OCI-LY1 (cell line): ENCODE results near the gene ATCAY.

Experiments used
- H2AFZ ChIP-seq: fragments of 200-600 bp; sonication (generic), shearing (Covaris generic); 2 replicates; pipeline ENCODE4 v1.6.0; 2014; ENCODE audit warnings: antibody characterized with exemption, mild to moderate bottlenecking, low read length
- H3F3A ChIP-seq: fragments of 200-600 bp; sonication (generic), shearing (Covaris generic); 2 replicates; pipeline ENCODE4 v1.6.0; 2014; ENCODE audit warnings: mild to moderate bottlenecking, antibody characterized with exemption, low read length, moderate library complexity; ENCODE audit not compliant: insufficient read depth
- H3K27ac ChIP-seq: fragments of 200-600 bp; sonication (generic); 2 replicates; pipeline ENCODE4 v1.5.1; 2014; ENCODE audit warnings: low read length, mixed run types, mild to moderate bottlenecking, low read depth; ENCODE audit not compliant: poor library complexity, severe bottlenecking
- H3K27me3 ChIP-seq: fragments of 200-600 bp; sonication (generic); 2 replicates; pipeline ENCODE4 v1.6.0; 2014; ENCODE audit warnings: antibody characterized with exemption, mild to moderate bottlenecking, low read length, moderate library complexity; ENCODE audit not compliant: insufficient read depth
- H3K36me3 ChIP-seq: fragments of 200-600 bp; sonication (generic); 2 replicates; pipeline ENCODE4 v1.6.1; 2014; ENCODE audit warnings: mild to moderate bottlenecking, antibody characterized with exemption, low read length, moderate library complexity, mixed read lengths; ENCODE audit not compliant: insufficient read depth
- H3K4me1 ChIP-seq: fragments of 200-600 bp; sonication (generic); 2 replicates; pipeline ENCODE4 v1.5.1; 2014; ENCODE audit warnings: mild to moderate bottlenecking, low read length, moderate library complexity; ENCODE audit not compliant: insufficient read depth, severe bottlenecking
- H3K4me2 ChIP-seq: fragments of 200-600 bp; sonication (generic), shearing (Covaris generic); 2 replicates; pipeline ENCODE4 v1.6.1; 2014; ENCODE audit warnings: low read length
- H3K4me3 ChIP-seq: fragments of 200-600 bp; sonication (generic); 2 replicates; pipeline ENCODE4 v1.5.1; 2014; ENCODE audit warnings: low read length, low read depth, mild to moderate bottlenecking, mixed read lengths; ENCODE audit not compliant: poor library complexity, severe bottlenecking
- H3K79me2 ChIP-seq: fragments of 200-600 bp; shearing (Covaris generic); 2 replicates; pipeline ENCODE4 v1.6.1; 2016; ENCODE audit warnings: mixed run types, low read length, mixed read lengths; ENCODE audit not compliant: insufficient read depth
- H3K9ac ChIP-seq: fragments of 200-600 bp; sonication (generic), shearing (Covaris generic); 2 replicates; pipeline ENCODE4 v1.6.1; 2014; ENCODE audit warnings: mild to moderate bottlenecking, low read length, mixed read lengths
- H3K9me2 ChIP-seq: fragments of 200-600 bp; sonication (generic), shearing (Covaris generic); 2 replicates; pipeline ENCODE4 v1.6.1; 2014; ENCODE audit warnings: low read depth, mild to moderate bottlenecking, low read length, mixed read lengths
- H3K9me3 ChIP-seq: fragments of 200-600 bp; shearing (Covaris generic); 2 replicates; pipeline ENCODE4 v1.6.1; 2014; ENCODE audit warnings: low read length, mixed read lengths
- H4K20me1 ChIP-seq: fragments of 200-600 bp; sonication (generic), shearing (Covaris generic); 2 replicates; pipeline ENCODE4 v1.6.0; 2016; ENCODE audit warnings: mild to moderate bottlenecking, low read length; ENCODE audit not compliant: insufficient read depth
- EZH2 ChIP-seq: fragments of 200-600 bp; sonication (generic), shearing (Covaris generic); IDR thresholded peaks from 2 replicates; pipeline ENCODE4 v1.8.0; 2017; ENCODE audit warnings: borderline replicate concordance, mixed run types, mild to moderate bottlenecking, antibody characterized with exemption, low read length, moderate library complexity, mixed read lengths
- TF ChIP-seq, protein P1 (sequence below): fragments of 200-600 bp; sonication (generic), shearing (Covaris generic); IDR thresholded peaks from 2 replicates; pipeline ENCODE4 v1.5.1; 2017; ENCODE audit warnings: mild to moderate bottlenecking, antibody characterized with exemption, low read length, moderate library complexity, mixed read lengths

The ATCAY gene

DNA sequence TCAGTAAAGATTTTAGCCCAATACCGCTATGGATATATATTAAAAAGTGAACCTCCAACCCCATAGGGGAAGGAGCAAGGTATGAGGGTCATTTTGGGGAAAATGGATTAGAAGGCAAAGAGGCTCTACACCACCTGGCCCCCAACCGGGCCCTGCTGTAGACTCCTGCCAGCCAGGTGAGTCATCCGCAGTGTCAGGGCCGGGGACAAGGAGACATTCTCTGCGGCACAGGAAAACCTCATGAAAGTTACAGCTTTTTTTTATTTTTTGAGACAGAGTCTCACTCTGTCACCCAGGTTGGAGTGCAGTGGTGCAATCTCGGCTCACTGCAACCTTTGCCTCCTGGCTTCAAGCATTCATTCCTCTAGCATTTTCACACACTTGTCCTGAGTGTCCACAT lies 43.6 kb upstream of the ATCAY start:
- TF ChIP-seq, protein P1, sequence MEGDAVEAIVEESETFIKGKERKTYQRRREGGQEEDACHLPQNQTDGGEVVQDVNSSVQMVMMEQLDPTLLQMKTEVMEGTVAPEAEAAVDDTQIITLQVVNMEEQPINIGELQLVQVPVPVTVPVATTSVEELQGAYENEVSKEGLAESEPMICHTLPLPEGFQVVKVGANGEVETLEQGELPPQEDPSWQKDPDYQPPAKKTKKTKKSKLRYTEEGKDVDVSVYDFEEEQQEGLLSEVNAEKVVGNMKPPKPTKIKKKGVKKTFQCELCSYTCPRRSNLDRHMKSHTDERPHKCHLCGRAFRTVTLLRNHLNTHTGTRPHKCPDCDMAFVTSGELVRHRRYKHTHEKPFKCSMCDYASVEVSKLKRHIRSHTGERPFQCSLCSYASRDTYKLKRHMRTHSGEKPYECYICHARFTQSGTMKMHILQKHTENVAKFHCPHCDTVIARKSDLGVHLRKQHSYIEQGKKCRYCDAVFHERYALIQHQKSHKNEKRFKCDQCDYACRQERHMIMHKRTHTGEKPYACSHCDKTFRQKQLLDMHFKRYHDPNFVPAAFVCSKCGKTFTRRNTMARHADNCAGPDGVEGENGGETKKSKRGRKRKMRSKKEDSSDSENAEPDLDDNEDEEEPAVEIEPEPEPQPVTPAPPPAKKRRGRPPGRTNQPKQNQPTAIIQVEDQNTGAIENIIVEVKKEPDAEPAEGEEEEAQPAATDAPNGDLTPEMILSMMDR = no peak
- TF ChIP-seq EZH2 = no peak

DNA sequence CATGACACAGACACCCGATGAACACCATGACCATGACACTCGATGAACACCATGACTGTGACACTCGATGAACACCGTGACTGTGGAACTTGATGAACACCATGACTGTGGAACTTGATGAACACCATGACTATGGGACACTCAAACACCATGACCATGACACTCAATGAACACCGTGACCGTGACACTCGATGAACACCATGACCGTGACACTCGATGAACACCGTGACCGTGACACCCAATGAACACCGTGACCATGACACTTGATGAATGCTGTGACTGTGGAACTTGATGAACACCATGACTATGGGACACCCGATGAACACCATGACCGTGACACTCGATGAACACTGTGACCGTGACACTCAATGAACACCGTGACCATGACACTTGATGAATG lies 43.2 kb upstream of the ATCAY start:
- Histone ChIP-seq H3K4me1 (no peaks in the 10 kb centered on the region), H3K9me3 (0 out of 2 replicates have a peak, but pooled peaks cover 2% of the 10 kb centered on the region), H2AFZ (no peak overlapping the region), H3K4me2 (no peak overlapping the region), H3F3A (no peaks in the 10 kb centered on the region), H3K9ac (no peak overlapping the region), H3K9me2 (no peaks in the 10 kb centered on the region), H3K36me3 (no peaks in the 10 kb centered on the region), H3K79me2 (no peaks in the 10 kb centered on the region), H3K27ac (no peak overlapping the region), H3K27me3 (no peaks in the 10 kb centered on the region; the same call in 1 of the 2 replicates), H3K4me3 (no peak overlapping the region), H4K20me1 (no peaks in the 10 kb centered on the region)
- no peak for TF ChIP-seq EZH2
- TF ChIP-seq, protein P1 = no peak

More for the DNA sequence above, 43.6 kb upstream of the ATCAY start:
- Histone ChIP-seq H2AFZ (no peak overlapping the region), H3K36me3 (no peaks in the 10 kb centered on the region), H3K4me2 (no peak overlapping the region), H3F3A (no peaks in the 10 kb centered on the region), H3K27me3 (no peaks in the 10 kb centered on the region; the same call in 1 of the 2 replicates), H3K9ac (no peak overlapping the region), H3K9me3 (0 out of 2 replicates have a peak, but pooled peaks cover 2% of the 10 kb centered on the region), H4K20me1 (no peaks in the 10 kb centered on the region), H3K4me3 (no peak overlapping the region), H3K4me1 (no peaks in the 10 kb centered on the region), H3K9me2 (no peaks in the 10 kb centered on the region), H3K79me2 (no peaks in the 10 kb centered on the region), H3K27ac (no peak overlapping the region)

DNA sequence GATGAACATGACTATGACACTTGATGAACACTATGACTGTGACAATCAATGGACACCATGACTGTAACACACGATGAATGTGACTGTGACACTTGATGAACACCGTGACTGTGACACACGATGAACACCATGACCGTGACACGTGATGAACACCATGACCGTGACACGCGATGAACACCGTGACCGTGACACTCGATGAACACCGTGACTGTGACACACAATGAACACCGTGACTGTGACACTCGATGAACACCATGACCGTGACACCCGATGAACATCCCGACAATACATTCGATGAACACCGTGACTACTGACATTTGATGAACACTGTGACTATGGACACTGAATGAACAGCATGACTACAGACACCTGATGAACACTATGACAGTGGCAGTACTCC lies 42.6 kb upstream of the ATCAY start:
- no peaks in the 10 kb centered on the region for H3K36me3 ChIP-seq
- no peak overlapping the region for H3K4me3 ChIP-seq
- TF ChIP-seq, protein P1 = no peak
- TF ChIP-seq EZH2 = no peak
- no peak overlapping the region for H3K27ac ChIP-seq
- no peak overlapping the region for H3K9ac ChIP-seq
- no peak overlapping the region for H3K4me2 ChIP-seq
- H2AFZ ChIP-seq = no peak overlapping the region
- H3F3A ChIP-seq = no peaks in the 10 kb centered on the region
- no peaks in the 10 kb centered on the region; the same call in 1 of the 2 replicates for H3K27me3 ChIP-seq
- H3K79me2 ChIP-seq = no peaks in the 10 kb centered on the region
- no peaks in the 10 kb centered on the region for H4K20me1 ChIP-seq
- no peaks in the 10 kb centered on the region for H3K4me1 ChIP-seq
- 0 out of 2 replicates have a peak, but pooled peaks cover 2% of the 10 kb centered on the region for H3K9me3 ChIP-seq
- no peaks in the 10 kb centered on the region for H3K9me2 ChIP-seq
